ENCODE results near the gene NFKBIE.
A peak's percentile ranks its signal among the peaks of the same experiment; 100 is the strongest.

NFKBIE gene

GRCh38 chr6:44297063-44298038, 32.0 kb upstream of the NFKBIE start:
- peak; percentile 56 to 72 for DNase-seq

- DNase-seq, result no peak
Measured at GRCh38 chr6:44294832-44295791, 29.8 kb upstream of the NFKBIE start.

- DNase-seq, result no peak
Measured at GRCh38 chr6:44292661-44293365, 27.5 kb upstream of the NFKBIE start.

- DNase-seq, result no peak
Measured at GRCh38 chr6:44291841-44292240, 26.5 kb upstream of the NFKBIE start.

- no peak for DNase-seq
Measured at GRCh38 chr6:44289726-44290260, 24.4 kb upstream of the NFKBIE start.

- no peak for DNase-seq
Measured at GRCh38 chr6:44286747-44287146, 21.4 kb upstream of the NFKBIE start.

GRCh38 chr6:44286285-44286565, 20.9 kb upstream of the NFKBIE start:
- DNase-seq, result no peak

- no peak for DNase-seq
Measured at GRCh38 chr6:44285552-44286284, 20.4 kb upstream of the NFKBIE start.

GRCh38 chr6:44284867-44285266, 19.5 kb upstream of the NFKBIE start:
- no peak for DNase-seq

GRCh38 chr6:44284121-44284520, 18.8 kb upstream of the NFKBIE start:
- no peak for DNase-seq

GRCh38 chr6:44278774-44279697, 13.7 kb upstream of the NFKBIE start:
- no peak for DNase-seq

- no peak for DNase-seq
Measured at GRCh38 chr6:44278315-44278714, 13.0 kb upstream of the NFKBIE start.

- DNase-seq, result no peak
Measured at GRCh38 chr6:44277763-44278162, 12.4 kb upstream of the NFKBIE start.

GRCh38 chr6:44276667-44277640, 11.6 kb upstream of the NFKBIE start:
- DNase-seq, result no peak

GRCh38 chr6:44275749-44276648, 10.6 kb upstream of the NFKBIE start:
- DNase-seq, result peak in 1 of 2 donors; percentile 48

- no peak for DNase-seq
Measured at GRCh38 chr6:44275271-44275748, 10.0 kb upstream of the NFKBIE start.

GRCh38 chr6:44273617-44274016, 8.3 kb upstream of the NFKBIE start:
- DNase-seq, result no peak

- DNase-seq, result no peak
Measured at GRCh38 chr6:44272999-44273566, 7.7 kb upstream of the NFKBIE start.

Measured in stimulated activated CD4-positive, alpha-beta T cell treated with anti-CD3 and anti-CD28 coated beads, Interleukin-2, amount 100 ng/mL, for 24 hours (primary cell).